Central memory CD8-positive, alpha-beta T cell (primary cell): ENCODE data around the gene MRTFA.
"Not testable (repeated sequence)": the region's sequence is repeated elsewhere in the genome, so short reads cannot be mapped to it uniquely, and the experiment has no call there.

Experiments used
- ATAC-seq: fragments of 150-1000 bp; cut with Tn5 transposase; replicated peaks from 2 replicates; pipeline ENCODE4 v1.10.0; 2022; ENCODE audit warnings: mild to moderate bottlenecking, moderate FRiP score, moderate number of reproducible peaks; ENCODE audit not compliant: poor library complexity, severe bottlenecking; ENCODE audit errors: extremely low read depth
- DNase-seq, 2 donors: peaks; one replicate each; pipeline ENCODE4 v3.0.0; 2021; ENCODE audit warnings: low spot score in 2 of 2
- H3K27ac Mint-ChIP-seq: one replicate; pipeline ENCODE4 v1.8.0; 2022; ENCODE audit warnings: low read depth, mild to moderate bottlenecking, moderate library complexity, mixed read lengths
- H3K27me3 Mint-ChIP-seq: one replicate; pipeline ENCODE4 v1.8.0; 2022; ENCODE audit warnings: mixed read lengths
- H3K36me3 Mint-ChIP-seq: one replicate; pipeline ENCODE4 v1.8.0; 2022; ENCODE audit warnings: mild to moderate bottlenecking, moderate library complexity, mixed read lengths; ENCODE audit not compliant: insufficient read depth
- H3K4me1 Mint-ChIP-seq: one replicate; pipeline ENCODE4 v1.8.0; 2022; ENCODE audit warnings: mixed read lengths
- H3K4me3 Mint-ChIP-seq: one replicate; pipeline ENCODE4 v1.8.0; 2022; ENCODE audit warnings: mild to moderate bottlenecking, moderate library complexity, mixed read lengths
- H3K9me3 Mint-ChIP-seq: one replicate; pipeline ENCODE4 v1.8.0; 2022; ENCODE audit warnings: mixed read lengths

The MRTFA gene

GRCh38 chr22:40392618-40393017, 243.9 kb downstream of the MRTFA start:
- no peak for DNase-seq
- Mint-ChIP-seq H3K9me3 (no peaks in the 10 kb centered on the region), H3K27ac (no peak overlapping the region), H3K4me3 (no peak overlapping the region), H3K4me1 (peaks cover 57% of the 10 kb centered on the region), H3K27me3 (no peaks in the 10 kb centered on the region), H3K36me3 (peaks cover 5% of the 10 kb centered on the region)
- no peak for ATAC-seq

- Mint-ChIP-seq H3K4me1 (peaks cover 52% of the 10 kb centered on the region), H3K27me3 (no peaks in the 10 kb centered on the region), H3K36me3 (peaks cover 5% of the 10 kb centered on the region), H3K4me3 (no peak overlapping the region), H3K9me3 (no peaks in the 10 kb centered on the region), H3K27ac (no peak overlapping the region)
- ATAC-seq = no peak
- no peak for DNase-seq
These were observed 245.1 kb downstream of the MRTFA start for GRCh38 chr22:40391417-40391816.

GRCh38 chr22:40388231-40388630, 248.3 kb downstream of the MRTFA start:
- Mint-ChIP-seq H3K4me3 (no peak overlapping the region), H3K36me3 (peaks cover 7% of the 10 kb centered on the region), H3K9me3 (no peaks in the 10 kb centered on the region), H3K4me1 (peaks cover 52% of the 10 kb centered on the region), H3K27me3 (no peaks in the 10 kb centered on the region), H3K27ac (peak overlapping the region; percentile 58)
- DNase-seq (no peak), ATAC-seq (no peak)

GRCh38 chr22:40387746-40388145, 248.8 kb downstream of the MRTFA start:
- peaks cover 7% of the 10 kb centered on the region for H3K36me3 Mint-ChIP-seq
- no peaks in the 10 kb centered on the region for H3K27me3 Mint-ChIP-seq
- peak overlapping the region; percentile 58 for H3K27ac Mint-ChIP-seq
- H3K4me1 Mint-ChIP-seq = peaks cover 53% of the 10 kb centered on the region
- H3K4me3 Mint-ChIP-seq = no peak overlapping the region
- no peaks in the 10 kb centered on the region for H3K9me3 Mint-ChIP-seq
- DNase-seq = no peak
- ATAC-seq = no peak

GRCh38 chr22:40385036-40385782, 251.3 kb downstream of the MRTFA start:
- DNase-seq = no peak
- Mint-ChIP-seq H3K4me1 (peaks cover 44% of the 10 kb centered on the region), H3K9me3 (no peaks in the 10 kb centered on the region)

GRCh38 chr22:40383905-40384304, 252.6 kb downstream of the MRTFA start:
- Mint-ChIP-seq H3K27ac (peak overlapping the region; percentile 60), H3K36me3 (peaks cover 6% of the 10 kb centered on the region), H3K27me3 (no peaks in the 10 kb centered on the region), H3K9me3 (no peaks in the 10 kb centered on the region), H3K4me3 (no peak overlapping the region), H3K4me1 (peaks cover 46% of the 10 kb centered on the region)
- no peak for DNase-seq
- ATAC-seq = no peak

More at GRCh38 chr22:40385036-40385782, 251.3 kb downstream of the MRTFA start:
- peak overlapping the region; percentile 77 for H3K4me3 Mint-ChIP-seq
- peak overlapping the region; percentile 86 for H3K27ac Mint-ChIP-seq
- peak; percentile 94 for ATAC-seq
- H3K27me3 Mint-ChIP-seq = no peaks in the 10 kb centered on the region
- peaks cover 7% of the 10 kb centered on the region for H3K36me3 Mint-ChIP-seq

GRCh38 chr22:40381461-40381860, 255.1 kb downstream of the MRTFA start:
- DNase-seq (no peak), ATAC-seq (no peak)
- Mint-ChIP-seq H3K9me3 (no peaks in the 10 kb centered on the region), H3K4me1 (peaks cover 38% of the 10 kb centered on the region), H3K27ac (no peak overlapping the region), H3K27me3 (no peaks in the 10 kb centered on the region), H3K4me3 (no peak overlapping the region), H3K36me3 (peaks cover 4% of the 10 kb centered on the region)

- not testable (repeated sequence) for H3K36me3 Mint-ChIP-seq, H3K27me3 Mint-ChIP-seq, DNase-seq, H3K4me3 Mint-ChIP-seq, H3K27ac Mint-ChIP-seq, ATAC-seq, H3K9me3 Mint-ChIP-seq
- H3K4me1 Mint-ChIP-seq = peaks cover 18% of the 10 kb centered on the region
These were observed 258.1 kb downstream of the MRTFA start for GRCh38 chr22:40378448-40378847.

- Mint-ChIP-seq H3K27ac (no peak overlapping the region), H3K27me3 (no peaks in the 10 kb centered on the region), H3K9me3 (no peaks in the 10 kb centered on the region), H3K36me3 (peaks cover 2% of the 10 kb centered on the region), H3K4me3 (no peak overlapping the region), H3K4me1 (peaks cover 21% of the 10 kb centered on the region)
- ATAC-seq (no peak), DNase-seq (no peak)
These were observed 258.6 kb downstream of the MRTFA start for GRCh38 chr22:40377931-40378330.

- Mint-ChIP-seq H3K4me3 (no peak overlapping the region), H3K9me3 (no peaks in the 10 kb centered on the region), H3K4me1 (peaks cover 27% of the 10 kb centered on the region), H3K27me3 (no peaks in the 10 kb centered on the region), H3K36me3 (peaks cover 7% of the 10 kb centered on the region), H3K27ac (no peak overlapping the region)
- DNase-seq = no peak
- ATAC-seq = no peak
These were observed 260.4 kb downstream of the MRTFA start for GRCh38 chr22:40376149-40376548.

GRCh38 chr22:40374567-40374966, 262.0 kb downstream of the MRTFA start:
- peaks cover 10% of the 10 kb centered on the region for H3K36me3 Mint-ChIP-seq
- H3K4me3 Mint-ChIP-seq = no peak overlapping the region
- no peak for DNase-seq
- H3K9me3 Mint-ChIP-seq = no peaks in the 10 kb centered on the region
- H3K4me1 Mint-ChIP-seq = peaks cover 30% of the 10 kb centered on the region
- no peak overlapping the region for H3K27ac Mint-ChIP-seq
- no peaks in the 10 kb centered on the region for H3K27me3 Mint-ChIP-seq
- ATAC-seq = no peak

- Mint-ChIP-seq H3K27ac (peak overlapping the region; percentile 29), H3K9me3 (no peaks in the 10 kb centered on the region), H3K4me3 (no peak overlapping the region), H3K4me1 (peaks cover 20% of the 10 kb centered on the region), H3K27me3 (no peaks in the 10 kb centered on the region), H3K36me3 (peaks cover 39% of the 10 kb centered on the region)
- no peak for DNase-seq
- ATAC-seq = no peak
These were observed 267.7 kb downstream of the MRTFA start for GRCh38 chr22:40368836-40369235.

- Mint-ChIP-seq H3K9me3 (no peaks in the 10 kb centered on the region), H3K27ac (no peak overlapping the region), H3K4me1 (peaks cover 15% of the 10 kb centered on the region), H3K36me3 (peaks cover 47% of the 10 kb centered on the region), H3K4me3 (no peak overlapping the region), H3K27me3 (no peaks in the 10 kb centered on the region)
- DNase-seq = no peak
- no peak for ATAC-seq
These were observed 268.5 kb downstream of the MRTFA start for GRCh38 chr22:40368016-40368415.
